KG1 (cell line): ENCODE measurements around the gene SLC6A19.

Experiments used
- DNase-seq: peaks from one replicate; lab custom pipeline; 2025; lab: John Stamatoyannopoulos, UW

Gene SLC6A19

DNA sequence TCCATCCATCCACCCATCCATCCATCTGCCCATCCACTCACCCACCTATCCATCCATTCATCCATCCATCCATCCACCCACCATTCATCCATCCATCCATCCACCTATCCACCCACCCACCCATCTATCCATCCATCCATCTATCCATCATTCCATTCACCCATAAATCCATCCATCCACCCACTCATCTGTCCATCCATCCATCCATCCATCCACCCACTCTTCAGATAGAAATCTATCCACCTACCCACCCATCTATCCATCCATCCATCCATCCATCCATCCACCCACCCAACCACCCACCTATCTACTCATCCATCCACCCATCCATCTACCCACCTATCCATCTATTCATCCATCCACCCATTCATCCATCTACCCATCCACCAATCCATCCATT is 35.0 kb upstream of the SLC6A19 start:
- DNase-seq, result no peak

GRCh38 chr5:1167361-1167727 is 34.1 kb upstream of the SLC6A19 start:
- no peak for DNase-seq

GRCh38 chr5:1167728-1168709 is 33.4 kb upstream of the SLC6A19 start:
- peak; percentile 74 for DNase-seq

GRCh38 chr5:1168796-1169195 is 32.6 kb upstream of the SLC6A19 start:
- no peak for DNase-seq

GRCh38 chr5:1169211-1170115 is 31.9 kb upstream of the SLC6A19 start:
- DNase-seq, result no peak

GRCh38 chr5:1171340-1171941 is 30.0 kb upstream of the SLC6A19 start:
- DNase-seq, result no peak

DNA sequence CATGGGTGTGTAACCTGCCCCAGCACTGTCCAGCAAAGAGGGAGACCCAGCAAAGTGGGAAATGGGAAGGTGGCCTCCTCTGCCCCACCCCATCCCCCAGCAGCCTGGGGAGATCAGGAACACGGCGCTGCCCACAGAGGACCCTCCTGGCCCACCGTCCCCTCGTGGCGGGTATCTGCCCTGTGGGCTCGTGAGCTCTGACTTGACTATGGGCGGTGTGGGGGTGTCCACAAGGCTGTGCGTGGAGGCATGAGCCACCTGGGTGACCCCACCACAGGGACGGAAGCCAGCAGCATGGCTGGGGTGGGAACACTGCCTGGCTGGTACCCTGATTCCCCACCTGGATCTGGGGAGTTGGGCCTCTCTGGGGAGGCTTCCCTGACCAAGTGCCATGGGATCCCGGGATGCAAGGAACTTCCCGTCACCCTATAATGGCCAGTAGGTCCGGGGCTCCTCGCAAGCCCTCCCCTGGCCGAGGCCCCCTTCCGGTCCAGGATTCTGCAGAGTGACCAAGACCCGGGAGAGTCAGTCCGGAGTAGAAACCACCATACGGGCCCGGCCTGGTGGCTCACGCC is 29.3 kb upstream of the SLC6A19 start:
- DNase-seq, result no peak

DNA sequence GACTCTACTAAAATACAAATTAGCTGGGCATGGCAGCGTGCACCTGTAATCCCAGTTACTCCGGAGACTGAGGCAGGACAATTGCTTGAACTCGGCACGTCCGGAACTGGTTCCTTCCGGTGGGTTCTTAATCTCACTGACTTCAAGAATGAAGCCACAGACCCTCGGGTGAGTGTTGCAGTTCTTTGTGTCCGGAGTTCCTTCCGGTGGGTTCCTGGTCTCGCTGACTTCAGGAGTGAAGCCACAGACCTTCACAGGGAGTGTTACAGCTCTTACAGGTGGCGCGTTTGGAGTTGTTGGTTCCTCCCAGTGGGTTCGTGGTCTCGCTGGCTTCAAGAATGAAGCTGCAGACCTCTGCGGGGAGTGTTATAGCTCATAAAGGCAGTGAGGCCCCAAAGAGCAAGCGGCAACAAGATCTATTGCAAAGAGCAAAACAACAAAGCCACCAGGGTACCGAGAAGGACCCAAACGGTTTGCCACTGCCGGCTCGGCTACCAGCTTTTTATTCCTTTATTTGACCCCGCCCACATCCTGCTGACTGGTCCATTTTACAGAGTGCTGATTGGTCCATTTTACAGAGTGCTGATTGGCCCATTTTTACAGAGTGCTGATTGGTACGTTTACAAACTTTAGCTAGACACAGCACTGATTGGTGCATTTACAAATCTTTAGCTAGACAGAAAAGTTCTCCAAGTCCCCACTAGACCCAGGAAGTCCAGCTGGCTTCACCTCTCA is 28.6 kb upstream of the SLC6A19 start:
- DNase-seq, result no peak

GRCh38 chr5:1173485-1174070 is 27.8 kb upstream of the SLC6A19 start:
- DNase-seq, result no peak

- DNase-seq, result peak; percentile 8
Observed at GRCh38 chr5:1174122-1174936, 27.1 kb upstream of the SLC6A19 start.

- DNase-seq, result no peak
Observed at GRCh38 chr5:1175015-1175414, 26.4 kb upstream of the SLC6A19 start.

GRCh38 chr5:1175801-1176472 is 25.5 kb upstream of the SLC6A19 start:
- no peak for DNase-seq

DNA sequence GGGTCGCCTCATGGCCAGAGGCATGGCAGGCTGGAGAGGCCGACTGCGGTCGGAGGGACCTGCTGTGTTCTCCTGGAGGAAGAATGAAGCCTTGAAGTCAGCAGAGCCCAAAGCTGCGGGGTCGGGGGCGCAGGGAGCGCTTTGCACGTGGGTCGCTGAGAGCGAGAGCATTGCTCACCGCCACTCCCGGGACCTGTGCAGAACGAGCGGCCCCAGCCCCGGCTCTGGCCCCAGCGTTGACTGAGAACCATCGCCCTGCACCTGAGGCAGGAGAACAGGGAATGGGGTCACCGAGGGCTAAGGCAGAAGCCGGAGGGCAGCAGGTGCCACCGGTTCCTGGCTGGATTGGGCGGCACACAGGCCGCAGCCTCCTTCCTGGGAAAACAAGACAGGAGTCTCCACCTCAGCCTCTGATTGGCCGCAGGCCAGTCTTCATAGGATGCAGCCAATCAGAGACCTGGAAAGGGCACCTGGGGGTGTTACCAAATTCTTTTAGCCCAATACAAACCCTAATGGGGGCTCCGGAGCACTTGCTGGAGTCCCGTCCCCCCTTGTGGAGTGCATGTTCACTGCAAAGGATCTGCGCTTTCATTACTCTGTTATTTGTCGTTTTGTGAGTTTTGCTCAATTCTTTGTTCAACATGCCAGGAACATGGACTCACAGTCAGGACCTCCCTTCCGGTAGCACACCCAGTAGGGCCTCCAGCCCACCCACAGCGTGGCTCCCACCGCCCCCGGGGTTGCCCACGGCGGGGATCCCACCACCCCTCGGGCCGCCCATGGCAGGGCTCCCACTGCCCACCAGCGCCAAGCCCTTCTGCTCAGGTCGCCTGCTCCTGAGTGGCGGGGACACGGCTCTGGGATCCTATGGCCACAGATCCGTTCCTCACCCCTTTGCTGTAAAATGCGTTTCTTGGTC is 24.7 kb upstream of the SLC6A19 start:
- no peak for DNase-seq

- no peak for DNase-seq
Observed at GRCh38 chr5:1177826-1178528, 23.4 kb upstream of the SLC6A19 start.

GRCh38 chr5:1178529-1179382 is 22.6 kb upstream of the SLC6A19 start:
- no peak for DNase-seq

- no peak for DNase-seq
Observed at GRCh38 chr5:1179383-1179715, 22.0 kb upstream of the SLC6A19 start.

- no peak for DNase-seq
Observed at GRCh38 chr5:1180096-1180495, 21.3 kb upstream of the SLC6A19 start.
